GM23338 (cell line): ENCODE data around the gene MOB2. TPM values are rescaled to one million over a fixed set of nuclear protein-coding genes. Genes with fewer than 3 reads are reported as not detected.

Experiments used
- ATAC-seq: fragments of 200-7000 bp; cut with Tn5 transposase; 3 replicates; pipeline ENCODE4 v1.9.1; 2020
- DNase-seq: peaks from one replicate; pipeline ENCODE4 v3.0.0-alpha.2; 2015; ENCODE audit warnings: low spot score
- H2AFZ ChIP-seq: fragments of 200-600 bp; sonication (generic); 2 replicates; pipeline ENCODE4 v1.8.0; 2016; ENCODE audit warnings: antibody characterized with exemption, mild to moderate bottlenecking, moderate library complexity
- H3F3A ChIP-seq: fragments of 200-600 bp; sonication (generic); replicated peaks from 2 replicates; pipeline ENCODE4 v1.8.0; 2017; ENCODE audit warnings: antibody characterized with exemption, mixed run types, low read depth
- H3K27ac ChIP-seq: fragments of 200-600 bp; sonication (generic); 2 replicates; pipeline ENCODE4 v1.6.1; 2016; ENCODE audit warnings: low read depth
- H3K27me3 ChIP-seq: fragments of 200-600 bp; sonication (generic); 2 replicates; pipeline ENCODE4 v1.8.0; 2016; ENCODE audit warnings: mild to moderate bottlenecking, mixed run types, moderate library complexity; ENCODE audit not compliant: insufficient read depth
- H3K36me3 ChIP-seq: fragments of 200-600 bp; sonication (generic); 2 replicates; pipeline ENCODE4 v1.8.0; 2016; ENCODE audit warnings: mild to moderate bottlenecking; ENCODE audit not compliant: insufficient read depth
- H3K4me1 ChIP-seq: fragments of 200-600 bp; sonication (generic); 2 replicates; pipeline ENCODE4 v1.8.0; 2016; ENCODE audit warnings: mild to moderate bottlenecking, moderate library complexity; ENCODE audit not compliant: insufficient read depth
- H3K4me2 ChIP-seq: fragments of 200-600 bp; sonication (generic); 2 replicates; pipeline ENCODE4 v1.7.1; 2017; ENCODE audit warnings: mixed run types
- H3K4me3 ChIP-seq: fragments of 200-600 bp; sonication (generic); 2 replicates; pipeline ENCODE4 v1.6.1; 2016; ENCODE audit warnings: mixed run types
- H3K79me2 ChIP-seq: fragments of 200-600 bp; sonication (generic); replicated peaks from 2 replicates; pipeline ENCODE4 v1.8.0; 2017; ENCODE audit warnings: mild to moderate bottlenecking; ENCODE audit not compliant: insufficient read depth
- H3K9me2 ChIP-seq: fragments of 200-600 bp; sonication (generic); 2 replicates; pipeline ENCODE4 v1.8.0; 2017; ENCODE audit not compliant: insufficient read depth
- H4K20me1 ChIP-seq: fragments of 200-600 bp; sonication (generic); replicated peaks from 2 replicates; pipeline ENCODE4 v1.8.0; 2017; ENCODE audit warnings: mild to moderate bottlenecking; ENCODE audit not compliant: insufficient read depth
- H3K27ac Mint-ChIP-seq: 2 replicates; pipeline ENCODE4 v1.8.0; 2020; ENCODE audit warnings: inconsistent platforms, mild to moderate bottlenecking, moderate library complexity, mixed read lengths
- H3K27me3 Mint-ChIP-seq: 3 replicates; pipeline ENCODE4 v1.8.0; 2022; ENCODE audit warnings: low read depth, mild to moderate bottlenecking, moderate library complexity, mixed read lengths, inconsistent platforms; ENCODE audit not compliant: insufficient read depth, poor library complexity
- H3K36me3 Mint-ChIP-seq: 3 replicates; pipeline ENCODE4 v1.8.0; 2021; ENCODE audit warnings: low read depth, mild to moderate bottlenecking, inconsistent platforms, moderate library complexity, mixed read lengths
- H3K4me1 Mint-ChIP-seq: 3 replicates; pipeline ENCODE4 v1.8.0; 2020; ENCODE audit warnings: mild to moderate bottlenecking, inconsistent platforms, mixed read lengths
- H3K4me3 Mint-ChIP-seq: 3 replicates; pipeline ENCODE4 v1.8.0; 2021; ENCODE audit warnings: moderate library complexity, mild to moderate bottlenecking, inconsistent platforms, mixed read lengths
- H3K9me3 Mint-ChIP-seq: 3 replicates; pipeline ENCODE4 v1.8.0; 2020; ENCODE audit warnings: moderate library complexity, mild to moderate bottlenecking, inconsistent platforms, mixed read lengths
- CREB1 ChIP-seq: fragments of 250-450 bp; sonication (Bioruptor Pico); IDR thresholded peaks from 2 replicates; pipeline ENCODE4 v1.5.0; 2020; ENCODE audit warnings: low read depth, mild to moderate bottlenecking, moderate library complexity
- EZH2 ChIP-seq: fragments of 200-600 bp; sonication (generic); IDR thresholded peaks from one replicate; pipeline ENCODE4 v1.8.0; 2017; ENCODE audit warnings: antibody characterized with exemption, mild to moderate bottlenecking, low read depth; ENCODE audit not compliant: unreplicated experiment
- EZH2phosphoT487 ChIP-seq: fragments of 200-600 bp; sonication (generic); IDR thresholded peaks from one replicate; pipeline ENCODE4 v1.8.1; 2018; ENCODE audit warnings: antibody characterized with exemption; ENCODE audit not compliant: unreplicated experiment
- JUNB ChIP-seq: IDR thresholded peaks from one replicate; pipeline ENCODE4 v1.6.1; 2016; ENCODE audit warnings: antibody characterized with exemption; ENCODE audit not compliant: unreplicated experiment
- NANOG ChIP-seq: IDR thresholded peaks from 2 replicates; pipeline ENCODE4 v1.6.1; 2016; ENCODE audit warnings: antibody characterized with exemption, borderline replicate concordance
- POLR2AphosphoS5 ChIP-seq: IDR thresholded peaks from 2 replicates; pipeline ENCODE4 v1.6.1; 2016; ENCODE audit warnings: antibody characterized with exemption, low read depth
- STAT1 ChIP-seq: IDR thresholded peaks from one replicate; pipeline ENCODE4 v1.6.1; 2016; ENCODE audit warnings: antibody characterized with exemption; ENCODE audit not compliant: unreplicated experiment
- ZNF114 ChIP-seq: fragments of 250-450 bp; sonication (Bioruptor Pico); IDR thresholded peaks from 2 replicates; pipeline ENCODE4 v1.5.0; 2020; ENCODE audit warnings: mild to moderate bottlenecking, moderate library complexity
- ZNF331 ChIP-seq: fragments of 250-450 bp; sonication (Bioruptor Pico); IDR thresholded peaks from 2 replicates; pipeline ENCODE4 v1.5.0; 2020; ENCODE audit warnings: low read depth, mild to moderate bottlenecking, moderate library complexity
- polyA plus RNA-seq: library from polyadenylated mRNA; unstranded; fragments of >200 nt; fragmentation: Nextera tagmentation; extraction: Ambion mirVana; gene quantifications from 2 replicates; pipeline ENCODE4 v1.2.1, GENCODE V29; 2016
- total RNA-seq: library from RNA; depleted of rRNA; stranded (reverse); fragments of >200 nt; shearing (Covaris generic); gene quantifications from 2 replicates; pipeline ENCODE4 v1.2.3, GENCODE V29; 2014
- TF ChIP-seq, protein P1 (sequence below), 2 experiments: fragments of 200-600 bp in 1 of 2; sonication (generic) in 1 of 2; conservative IDR thresholded peaks; 2 replicates each; pipeline versions ENCODE4 v1.5.1 to v1.6.1; 2016 to 2017; ENCODE audit warnings: antibody characterized with exemption in 2 of 2, low read depth in 2 of 2, mild to moderate bottlenecking in 2 of 2, moderate library complexity in 1 of 2
- TF ChIP-seq, protein P2 (sequence below): IDR thresholded peaks from 2 replicates; pipeline ENCODE4 v1.6.1; 2016; ENCODE audit warnings: antibody characterized with exemption
- TF ChIP-seq, protein P3 (sequence below): IDR thresholded peaks from one replicate; pipeline ENCODE4 v1.6.1; 2018; ENCODE audit warnings: antibody characterized with exemption; ENCODE audit not compliant: unreplicated experiment
- TF ChIP-seq, protein P4 (sequence below): fragments of 250-450 bp; sonication (Bioruptor Pico); IDR thresholded peaks from 2 replicates; pipeline ENCODE4 v1.5.0; 2020; ENCODE audit warnings: mild to moderate bottlenecking, moderate library complexity

The MOB2 gene
- total and polyA plus RNA-seq, 2 experiments from 2014 or later: 10.1 to 19.7 TPM

DNA sequence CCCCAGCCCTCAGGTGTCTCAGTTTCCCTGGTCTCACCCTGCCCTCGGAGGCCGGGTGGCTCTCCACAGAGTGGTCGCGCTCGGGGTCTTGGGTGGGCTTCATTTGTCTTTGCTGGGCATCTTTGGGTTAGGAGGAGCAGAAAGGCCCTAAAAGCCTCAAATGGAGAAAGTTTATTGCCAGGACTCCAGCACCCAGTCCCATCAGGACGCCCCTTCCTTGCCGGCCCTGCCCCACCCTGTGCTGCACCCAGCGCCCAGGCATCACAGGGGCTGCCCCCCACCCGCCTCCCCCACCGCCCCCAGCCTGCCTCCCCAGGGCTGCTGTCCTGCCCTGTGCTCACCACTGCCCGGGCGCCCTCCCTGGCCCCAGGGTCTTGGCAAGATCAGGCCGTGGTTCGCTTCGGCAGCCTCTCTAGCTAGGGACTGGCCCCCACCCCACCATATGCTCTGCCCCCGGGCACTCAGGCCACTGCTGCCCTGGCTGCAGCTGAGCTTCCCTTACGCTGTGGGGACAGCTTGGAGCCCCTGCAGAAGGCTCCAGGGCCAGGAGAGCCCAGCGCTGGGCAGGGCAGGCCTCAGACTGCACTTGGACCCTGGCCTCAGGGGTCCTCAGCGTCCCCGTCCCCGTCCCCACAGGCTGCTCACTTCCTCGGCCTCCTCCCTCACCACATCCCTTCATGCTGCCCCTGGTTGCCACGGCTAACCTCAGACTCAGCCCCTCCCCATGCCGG, 31.4 kb downstream of the MOB2 start:
- DNase-seq: no peak
- ATAC-seq: no peak
- Histone ChIP-seq H4K20me1 (no peaks in the 10 kb centered on the region), H3K4me1 (0 out of 2 replicates have a peak, but pooled peaks cover 2% of the 10 kb centered on the region), H3K27ac (no peak overlapping the region), H3K79me2 (no peaks in the 10 kb centered on the region), H3K9me2 (no peaks in the 10 kb centered on the region), H3F3A (no peaks in the 10 kb centered on the region), H3K4me2 (no peak overlapping the region), H3K36me3 (no peaks in the 10 kb centered on the region), H3K4me3 (no peak overlapping the region), H3K27me3 (no peaks in the 10 kb centered on the region), H2AFZ (no peak overlapping the region)
- H3K9me3 Mint-ChIP-seq: no peaks in the 10 kb centered on the region
- no peak overlapping the region for H3K27ac Mint-ChIP-seq
- no peak overlapping the region for H3K4me3 Mint-ChIP-seq
- peaks cover 5% of the 10 kb centered on the region for H3K27me3 Mint-ChIP-seq
- peaks cover 4% of the 10 kb centered on the region; the same call in 1 of the 3 replicates for H3K36me3 Mint-ChIP-seq
- TF ChIP-seq EZH2phosphoT487: no peak
- TF ChIP-seq ZNF331: no peak
- TF ChIP-seq CREB1 (CRISPR knock-in tag): no peak
- no peak for TF ChIP-seq JUNB
- TF ChIP-seq ZNF114 (CRISPR knock-in tag): no peak
- TF ChIP-seq, protein P1, sequence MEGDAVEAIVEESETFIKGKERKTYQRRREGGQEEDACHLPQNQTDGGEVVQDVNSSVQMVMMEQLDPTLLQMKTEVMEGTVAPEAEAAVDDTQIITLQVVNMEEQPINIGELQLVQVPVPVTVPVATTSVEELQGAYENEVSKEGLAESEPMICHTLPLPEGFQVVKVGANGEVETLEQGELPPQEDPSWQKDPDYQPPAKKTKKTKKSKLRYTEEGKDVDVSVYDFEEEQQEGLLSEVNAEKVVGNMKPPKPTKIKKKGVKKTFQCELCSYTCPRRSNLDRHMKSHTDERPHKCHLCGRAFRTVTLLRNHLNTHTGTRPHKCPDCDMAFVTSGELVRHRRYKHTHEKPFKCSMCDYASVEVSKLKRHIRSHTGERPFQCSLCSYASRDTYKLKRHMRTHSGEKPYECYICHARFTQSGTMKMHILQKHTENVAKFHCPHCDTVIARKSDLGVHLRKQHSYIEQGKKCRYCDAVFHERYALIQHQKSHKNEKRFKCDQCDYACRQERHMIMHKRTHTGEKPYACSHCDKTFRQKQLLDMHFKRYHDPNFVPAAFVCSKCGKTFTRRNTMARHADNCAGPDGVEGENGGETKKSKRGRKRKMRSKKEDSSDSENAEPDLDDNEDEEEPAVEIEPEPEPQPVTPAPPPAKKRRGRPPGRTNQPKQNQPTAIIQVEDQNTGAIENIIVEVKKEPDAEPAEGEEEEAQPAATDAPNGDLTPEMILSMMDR (conservative IDR thresholded peaks at IDR 0.05; ENCODE audit: low read depth in 2 of 2): no peak
- TF ChIP-seq, protein P2, sequence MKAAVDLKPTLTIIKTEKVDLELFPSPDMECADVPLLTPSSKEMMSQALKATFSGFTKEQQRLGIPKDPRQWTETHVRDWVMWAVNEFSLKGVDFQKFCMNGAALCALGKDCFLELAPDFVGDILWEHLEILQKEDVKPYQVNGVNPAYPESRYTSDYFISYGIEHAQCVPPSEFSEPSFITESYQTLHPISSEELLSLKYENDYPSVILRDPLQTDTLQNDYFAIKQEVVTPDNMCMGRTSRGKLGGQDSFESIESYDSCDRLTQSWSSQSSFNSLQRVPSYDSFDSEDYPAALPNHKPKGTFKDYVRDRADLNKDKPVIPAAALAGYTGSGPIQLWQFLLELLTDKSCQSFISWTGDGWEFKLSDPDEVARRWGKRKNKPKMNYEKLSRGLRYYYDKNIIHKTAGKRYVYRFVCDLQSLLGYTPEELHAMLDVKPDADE: no peak
- TF ChIP-seq STAT1: no peak
- no peak for TF ChIP-seq EZH2
- TF ChIP-seq, protein P3, sequence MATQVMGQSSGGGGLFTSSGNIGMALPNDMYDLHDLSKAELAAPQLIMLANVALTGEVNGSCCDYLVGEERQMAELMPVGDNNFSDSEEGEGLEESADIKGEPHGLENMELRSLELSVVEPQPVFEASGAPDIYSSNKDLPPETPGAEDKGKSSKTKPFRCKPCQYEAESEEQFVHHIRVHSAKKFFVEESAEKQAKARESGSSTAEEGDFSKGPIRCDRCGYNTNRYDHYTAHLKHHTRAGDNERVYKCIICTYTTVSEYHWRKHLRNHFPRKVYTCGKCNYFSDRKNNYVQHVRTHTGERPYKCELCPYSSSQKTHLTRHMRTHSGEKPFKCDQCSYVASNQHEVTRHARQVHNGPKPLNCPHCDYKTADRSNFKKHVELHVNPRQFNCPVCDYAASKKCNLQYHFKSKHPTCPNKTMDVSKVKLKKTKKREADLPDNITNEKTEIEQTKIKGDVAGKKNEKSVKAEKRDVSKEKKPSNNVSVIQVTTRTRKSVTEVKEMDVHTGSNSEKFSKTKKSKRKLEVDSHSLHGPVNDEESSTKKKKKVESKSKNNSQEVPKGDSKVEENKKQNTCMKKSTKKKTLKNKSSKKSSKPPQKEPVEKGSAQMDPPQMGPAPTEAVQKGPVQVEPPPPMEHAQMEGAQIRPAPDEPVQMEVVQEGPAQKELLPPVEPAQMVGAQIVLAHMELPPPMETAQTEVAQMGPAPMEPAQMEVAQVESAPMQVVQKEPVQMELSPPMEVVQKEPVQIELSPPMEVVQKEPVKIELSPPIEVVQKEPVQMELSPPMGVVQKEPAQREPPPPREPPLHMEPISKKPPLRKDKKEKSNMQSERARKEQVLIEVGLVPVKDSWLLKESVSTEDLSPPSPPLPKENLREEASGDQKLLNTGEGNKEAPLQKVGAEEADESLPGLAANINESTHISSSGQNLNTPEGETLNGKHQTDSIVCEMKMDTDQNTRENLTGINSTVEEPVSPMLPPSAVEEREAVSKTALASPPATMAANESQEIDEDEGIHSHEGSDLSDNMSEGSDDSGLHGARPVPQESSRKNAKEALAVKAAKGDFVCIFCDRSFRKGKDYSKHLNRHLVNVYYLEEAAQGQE: no peak
- TF ChIP-seq POLR2AphosphoS5: no peak
- TF ChIP-seq, protein P4, sequence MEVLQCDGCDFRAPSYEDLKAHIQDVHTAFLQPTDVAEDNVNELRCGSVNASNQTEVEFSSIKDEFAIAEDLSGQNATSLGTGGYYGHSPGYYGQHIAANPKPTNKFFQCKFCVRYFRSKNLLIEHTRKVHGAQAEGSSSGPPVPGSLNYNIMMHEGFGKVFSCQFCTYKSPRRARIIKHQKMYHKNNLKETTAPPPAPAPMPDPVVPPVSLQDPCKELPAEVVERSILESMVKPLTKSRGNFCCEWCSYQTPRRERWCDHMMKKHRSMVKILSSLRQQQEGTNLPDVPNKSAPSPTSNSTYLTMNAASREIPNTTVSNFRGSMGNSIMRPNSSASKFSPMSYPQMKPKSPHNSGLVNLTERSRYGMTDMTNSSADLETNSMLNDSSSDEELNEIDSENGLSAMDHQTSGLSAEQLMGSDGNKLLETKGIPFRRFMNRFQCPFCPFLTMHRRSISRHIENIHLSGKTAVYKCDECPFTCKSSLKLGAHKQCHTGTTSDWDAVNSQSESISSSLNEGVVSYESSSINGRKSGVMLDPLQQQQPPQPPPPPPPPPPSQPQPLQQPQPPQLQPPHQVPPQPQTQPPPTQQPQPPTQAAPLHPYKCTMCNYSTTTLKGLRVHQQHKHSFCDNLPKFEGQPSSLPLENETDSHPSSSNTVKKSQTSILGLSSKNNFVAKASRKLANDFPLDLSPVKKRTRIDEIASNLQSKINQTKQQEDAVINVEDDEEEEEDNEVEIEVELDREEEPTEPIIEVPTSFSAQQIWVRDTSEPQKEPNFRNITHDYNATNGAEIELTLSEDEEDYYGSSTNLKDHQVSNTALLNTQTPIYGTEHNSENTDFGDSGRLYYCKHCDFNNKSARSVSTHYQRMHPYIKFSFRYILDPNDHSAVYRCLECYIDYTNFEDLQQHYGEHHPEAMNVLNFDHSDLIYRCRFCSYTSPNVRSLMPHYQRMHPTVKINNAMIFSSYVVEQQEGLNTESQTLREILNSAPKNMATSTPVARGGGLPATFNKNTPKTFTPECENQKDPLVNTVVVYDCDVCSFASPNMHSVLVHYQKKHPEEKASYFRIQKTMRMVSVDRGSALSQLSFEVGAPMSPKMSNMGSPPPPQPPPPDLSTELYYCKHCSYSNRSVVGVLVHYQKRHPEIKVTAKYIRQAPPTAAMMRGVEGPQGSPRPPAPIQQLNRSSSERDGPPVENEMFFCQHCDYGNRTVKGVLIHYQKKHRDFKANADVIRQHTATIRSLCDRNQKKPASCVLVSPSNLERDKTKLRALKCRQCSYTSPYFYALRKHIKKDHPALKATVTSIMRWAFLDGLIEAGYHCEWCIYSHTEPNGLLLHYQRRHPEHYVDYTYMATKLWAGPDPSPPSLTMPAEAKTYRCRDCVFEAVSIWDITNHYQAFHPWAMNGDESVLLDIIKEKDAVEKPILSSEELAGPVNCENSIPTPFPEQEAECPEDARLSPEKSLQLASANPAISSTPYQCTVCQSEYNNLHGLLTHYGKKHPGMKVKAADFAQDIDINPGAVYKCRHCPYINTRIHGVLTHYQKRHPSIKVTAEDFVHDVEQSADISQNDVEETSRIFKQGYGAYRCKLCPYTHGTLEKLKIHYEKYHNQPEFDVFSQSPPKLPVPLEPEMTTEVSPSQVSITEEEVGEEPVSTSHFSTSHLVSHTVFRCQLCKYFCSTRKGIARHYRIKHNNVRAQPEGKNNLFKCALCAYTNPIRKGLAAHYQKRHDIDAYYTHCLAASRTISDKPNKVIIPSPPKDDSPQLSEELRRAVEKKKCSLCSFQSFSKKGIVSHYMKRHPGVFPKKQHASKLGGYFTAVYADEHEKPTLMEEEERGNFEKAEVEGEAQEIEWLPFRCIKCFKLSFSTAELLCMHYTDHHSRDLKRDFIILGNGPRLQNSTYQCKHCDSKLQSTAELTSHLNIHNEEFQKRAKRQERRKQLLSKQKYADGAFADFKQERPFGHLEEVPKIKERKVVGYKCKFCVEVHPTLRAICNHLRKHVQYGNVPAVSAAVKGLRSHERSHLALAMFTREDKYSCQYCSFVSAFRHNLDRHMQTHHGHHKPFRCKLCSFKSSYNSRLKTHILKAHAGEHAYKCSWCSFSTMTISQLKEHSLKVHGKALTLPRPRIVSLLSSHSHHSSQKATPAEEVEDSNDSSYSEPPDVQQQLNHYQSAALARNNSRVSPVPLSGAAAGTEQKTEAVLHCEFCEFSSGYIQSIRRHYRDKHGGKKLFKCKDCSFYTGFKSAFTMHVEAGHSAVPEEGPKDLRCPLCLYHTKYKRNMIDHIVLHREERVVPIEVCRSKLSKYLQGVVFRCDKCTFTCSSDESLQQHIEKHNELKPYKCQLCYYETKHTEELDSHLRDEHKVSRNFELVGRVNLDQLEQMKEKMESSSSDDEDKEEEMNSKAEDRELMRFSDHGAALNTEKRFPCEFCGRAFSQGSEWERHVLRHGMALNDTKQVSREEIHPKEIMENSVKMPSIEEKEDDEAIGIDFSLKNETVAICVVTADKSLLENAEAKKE (CRISPR knock-in tag): no peak
- no peak for TF ChIP-seq NANOG
- peaks cover 3% of the 10 kb centered on the region; the same call in 1 of the 3 replicates for H3K4me1 Mint-ChIP-seq
